Glomerular endothelial cell (primary cell): ENCODE data around the gene CADPS2. TPM values are rescaled to one million over a fixed set of nuclear protein-coding genes. Genes with fewer than 3 reads are reported as not detected.

Experiments used
- DNase-seq: peaks from one replicate; pipeline ENCODE4 v3.0.0-alpha.2; 2011; ENCODE audit warnings: low read depth, low spot score; ENCODE audit errors: extremely low read depth
- total RNA-seq: library from RNA; depleted of rRNA; stranded (reverse); fragments of >200 nt; gene quantifications from 2 replicates; pipeline ENCODE4 v1.2.3, GENCODE V29; 2015

The CADPS2 gene
- total RNA-seq, 1 donor from 2014 or later, result 12.4 TPM

DNA sequence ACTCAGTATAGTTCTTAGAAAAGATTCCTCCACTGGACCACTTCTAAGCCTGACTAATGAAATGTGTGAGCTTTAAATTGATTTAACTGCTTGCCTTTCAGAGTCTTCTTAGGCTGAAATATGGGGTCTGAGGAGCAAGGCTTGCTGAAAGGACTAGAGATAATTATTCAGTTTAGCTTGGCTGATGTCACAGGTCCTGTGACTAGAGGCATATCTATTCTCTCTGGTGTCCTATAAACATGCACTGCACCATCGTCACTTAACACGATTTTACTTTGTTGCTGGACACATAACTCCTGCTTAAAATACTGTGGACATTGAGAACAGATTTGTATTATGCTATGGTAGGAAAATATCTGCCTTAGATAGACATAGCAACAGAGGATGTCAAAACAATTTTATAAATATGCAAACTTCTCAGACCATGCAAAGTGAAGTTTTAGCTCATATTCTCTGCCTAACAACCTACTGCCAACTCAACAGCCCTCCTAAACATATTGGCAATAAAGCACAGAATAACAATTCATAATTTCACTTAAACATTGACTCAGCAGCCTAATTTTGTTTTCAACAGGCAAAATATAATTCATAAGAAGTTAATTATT lies 267.6 kb downstream of the CADPS2 start:
- no peak for DNase-seq

DNA sequence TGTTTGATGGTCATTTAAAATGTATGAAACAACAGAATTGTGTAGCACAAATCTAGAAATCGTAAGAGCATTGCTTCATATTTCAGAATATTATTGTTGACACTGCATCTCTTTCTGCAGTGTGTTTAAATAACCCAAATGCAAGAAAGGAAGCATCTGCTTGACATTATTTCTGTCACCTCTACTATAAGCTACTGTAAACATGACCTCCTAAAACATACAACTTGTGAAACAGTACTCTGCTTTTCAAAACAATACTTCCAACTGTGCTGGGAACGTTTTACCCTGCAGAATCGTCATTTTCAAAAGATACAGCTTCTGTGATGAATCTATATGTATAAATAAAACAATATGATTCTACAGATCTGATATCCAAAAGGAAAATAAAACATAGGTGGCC lies 269.3 kb downstream of the CADPS2 start:
- DNase-seq, result no peak

DNA sequence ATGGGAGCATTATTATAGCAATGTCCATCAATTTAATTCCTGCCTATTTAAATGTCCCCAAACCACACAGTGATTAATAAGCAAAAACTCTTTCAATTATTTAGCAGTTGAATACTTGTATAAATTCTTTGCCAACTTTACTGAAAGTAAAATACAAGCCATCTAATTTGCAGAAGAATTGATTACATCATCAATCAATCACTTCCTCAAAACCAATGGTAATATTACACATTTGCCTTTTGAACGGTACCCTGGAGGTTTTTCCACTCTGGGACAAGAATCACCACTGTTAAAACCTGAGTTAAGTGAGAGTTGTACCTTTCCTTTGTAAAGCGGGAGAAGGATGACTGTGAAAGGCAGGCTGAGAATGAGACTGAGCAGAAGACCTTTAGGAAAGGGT lies 280.3 kb downstream of the CADPS2 start:
- DNase-seq, result no peak

DNA sequence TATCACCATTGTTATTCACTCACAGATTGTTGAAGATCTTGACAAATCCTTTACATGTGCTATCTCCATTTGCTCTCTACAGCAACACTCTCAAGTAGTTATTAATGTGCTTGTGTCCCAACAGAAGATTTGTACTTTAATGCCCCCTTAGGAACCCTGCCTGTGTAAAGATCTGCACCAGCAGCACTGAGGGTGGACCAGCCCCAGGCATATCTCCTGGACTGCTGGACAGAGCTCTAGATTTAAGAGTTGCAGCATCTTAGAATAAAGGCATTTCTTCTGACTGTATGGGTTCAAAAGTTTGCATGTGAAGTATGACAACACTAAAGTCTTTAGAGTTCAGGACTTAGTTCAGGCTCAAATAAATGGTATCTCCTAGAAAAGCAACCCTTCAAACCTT lies 282.0 kb downstream of the CADPS2 start:
- no peak for DNase-seq

DNA sequence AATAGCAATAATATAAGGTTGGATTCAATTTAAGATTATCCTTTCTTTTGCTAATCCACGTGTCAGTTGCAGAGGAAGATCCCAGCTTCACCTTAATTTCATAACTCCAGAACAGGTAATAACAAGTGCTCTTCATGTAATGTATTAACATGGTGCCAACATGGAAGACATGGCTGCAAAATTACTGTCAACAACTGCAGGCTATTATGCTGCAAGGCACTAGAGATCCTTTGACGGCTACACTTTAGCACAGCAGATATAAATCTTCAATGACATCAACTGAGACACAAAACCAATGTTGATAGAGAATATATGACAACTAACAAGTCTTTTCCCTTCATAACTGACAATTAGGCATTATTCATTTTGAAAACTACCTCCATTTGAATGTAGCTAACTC lies 283.5 kb downstream of the CADPS2 start:
- DNase-seq, result no peak

DNA sequence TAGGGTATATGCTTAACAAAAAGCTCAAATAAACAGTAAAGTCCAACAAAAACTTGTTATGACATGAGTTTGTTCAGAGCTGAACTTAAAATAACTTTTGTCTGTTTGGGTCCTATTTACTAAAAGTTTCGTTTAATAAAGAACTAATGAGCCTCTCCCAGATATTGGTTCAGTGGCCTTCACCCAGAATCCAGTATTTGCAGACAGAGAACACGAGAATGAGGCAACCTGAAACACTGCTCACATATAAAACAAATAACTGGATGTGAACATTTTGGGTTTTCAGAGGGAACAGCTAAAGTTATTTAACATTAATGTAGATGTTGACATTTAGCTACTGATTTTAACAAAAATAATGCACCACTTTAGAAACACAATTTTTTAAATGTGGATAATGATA lies 285.6 kb downstream of the CADPS2 start:
- no peak for DNase-seq

DNA sequence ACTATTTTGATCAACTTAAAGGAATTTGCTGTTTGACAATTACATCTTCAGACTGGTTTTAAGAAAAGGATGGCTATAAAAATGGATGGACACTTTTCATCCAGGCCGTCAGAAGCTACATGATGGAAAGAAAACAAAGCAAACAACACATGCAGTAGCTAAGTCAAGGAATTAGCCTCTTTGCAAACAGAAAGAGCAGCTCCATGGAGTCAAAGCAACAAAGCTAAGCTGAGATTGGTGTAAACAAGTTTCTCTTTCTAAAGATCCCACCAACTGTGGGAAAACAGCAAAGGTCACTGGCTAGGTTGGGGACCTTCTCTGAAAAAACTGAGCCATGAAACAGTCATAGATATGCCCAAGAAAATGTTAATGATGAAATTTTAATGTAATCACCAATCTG lies 286.2 kb downstream of the CADPS2 start:
- DNase-seq, result no peak

DNA sequence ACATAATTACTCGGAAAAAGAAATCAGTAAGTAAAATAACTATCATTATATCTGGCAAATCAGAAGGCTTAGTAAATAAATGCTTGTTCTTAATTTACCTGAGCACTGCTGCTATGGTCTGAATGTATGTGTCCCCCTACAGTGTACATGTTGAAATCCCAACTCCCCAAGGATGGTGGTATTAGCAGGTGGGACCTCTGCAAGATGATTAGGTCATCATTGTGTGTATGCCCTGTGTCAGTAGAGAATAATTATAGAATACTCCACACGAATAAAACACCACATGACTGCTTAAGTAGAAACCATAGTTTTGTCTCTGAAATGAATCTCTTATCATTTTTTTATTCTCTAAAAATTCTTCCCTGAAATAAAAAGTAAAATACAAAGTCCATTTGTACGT lies 289.0 kb downstream of the CADPS2 start:
- no peak for DNase-seq

DNA sequence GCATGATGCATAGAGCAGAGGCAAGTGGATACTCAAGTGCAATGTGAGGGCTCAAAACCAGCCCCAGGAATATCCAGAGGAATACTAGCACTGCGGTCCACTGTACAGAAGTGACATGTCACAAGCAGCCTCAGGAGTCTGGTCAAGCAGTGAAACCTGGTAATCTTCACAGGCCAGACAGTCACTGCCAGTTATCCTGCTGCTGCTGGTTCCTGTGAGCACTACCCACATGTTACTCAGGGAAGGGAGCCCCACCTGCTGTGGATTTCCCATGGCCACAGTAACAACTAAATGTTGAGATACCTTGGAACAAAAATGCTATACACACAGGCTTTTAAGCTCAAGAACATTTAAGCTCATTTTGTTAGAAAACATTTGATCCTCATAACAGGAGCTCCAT lies 290.4 kb downstream of the CADPS2 start:
- DNase-seq, result no peak

DNA sequence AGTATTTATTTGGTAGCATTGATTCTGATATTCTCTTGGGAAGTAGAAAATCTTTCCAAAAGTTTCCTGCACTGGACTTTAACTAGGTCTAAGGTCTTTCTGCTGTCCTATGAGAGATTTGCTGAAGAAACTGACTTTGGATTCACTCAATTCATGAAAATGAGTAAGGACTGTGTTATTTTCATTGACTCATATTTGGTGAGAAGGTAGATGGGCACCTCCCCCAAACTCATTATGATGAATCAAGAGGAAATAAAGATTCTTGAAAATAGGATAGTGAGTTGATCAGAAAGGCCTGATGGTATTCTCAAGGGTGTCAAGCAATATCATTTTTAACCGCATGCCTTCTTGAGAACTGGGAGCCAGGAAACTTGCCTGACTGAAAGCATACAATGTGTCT lies 297.6 kb downstream of the CADPS2 start:
- DNase-seq, result no peak

DNA sequence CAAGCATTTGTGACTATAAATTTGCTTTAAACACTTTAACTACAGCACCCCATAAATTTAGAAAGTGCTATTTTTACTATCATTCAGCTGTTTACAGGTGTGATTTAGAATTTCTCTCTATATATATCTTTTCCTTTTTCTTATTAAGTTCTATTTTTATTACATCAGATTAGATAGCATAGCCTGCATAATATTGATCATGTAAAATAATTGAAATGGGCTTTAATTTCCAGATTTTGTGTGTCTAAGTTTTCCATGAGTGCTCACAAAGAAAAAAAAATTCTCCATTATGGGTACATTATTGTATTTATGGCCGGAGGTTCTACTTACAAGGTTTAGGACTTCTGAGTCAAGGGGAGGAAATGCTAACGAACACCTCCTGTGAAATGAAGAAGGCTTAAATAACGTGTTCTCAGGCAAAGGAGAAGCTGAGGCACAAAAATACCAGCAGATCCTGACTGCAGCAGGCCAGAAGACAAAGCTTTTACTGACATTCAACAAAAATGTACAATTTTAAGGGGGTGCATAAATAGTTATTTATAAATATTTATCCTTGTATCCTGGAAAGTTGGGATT lies 301.5 kb downstream of the CADPS2 start:
- no peak for DNase-seq

DNA sequence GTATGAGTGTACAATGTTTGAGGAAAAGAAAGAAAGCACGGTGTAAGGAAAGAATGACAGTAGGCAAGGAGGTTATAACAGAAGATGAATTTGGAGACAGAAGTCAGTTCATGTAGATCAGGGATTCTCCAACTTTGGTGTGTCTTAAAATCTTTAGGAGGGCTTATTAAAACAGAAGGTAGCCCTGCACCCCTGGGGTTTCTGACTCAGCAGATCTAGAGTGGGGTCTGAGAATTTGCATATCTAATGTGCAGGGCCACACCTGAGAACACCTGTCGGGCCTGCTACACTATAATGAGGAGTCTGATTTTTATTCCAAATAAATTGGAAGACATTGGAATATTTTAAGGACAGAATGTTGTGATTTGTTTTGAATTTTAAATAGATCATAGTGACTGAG lies 307.9 kb downstream of the CADPS2 start:
- DNase-seq, result no peak

DNA sequence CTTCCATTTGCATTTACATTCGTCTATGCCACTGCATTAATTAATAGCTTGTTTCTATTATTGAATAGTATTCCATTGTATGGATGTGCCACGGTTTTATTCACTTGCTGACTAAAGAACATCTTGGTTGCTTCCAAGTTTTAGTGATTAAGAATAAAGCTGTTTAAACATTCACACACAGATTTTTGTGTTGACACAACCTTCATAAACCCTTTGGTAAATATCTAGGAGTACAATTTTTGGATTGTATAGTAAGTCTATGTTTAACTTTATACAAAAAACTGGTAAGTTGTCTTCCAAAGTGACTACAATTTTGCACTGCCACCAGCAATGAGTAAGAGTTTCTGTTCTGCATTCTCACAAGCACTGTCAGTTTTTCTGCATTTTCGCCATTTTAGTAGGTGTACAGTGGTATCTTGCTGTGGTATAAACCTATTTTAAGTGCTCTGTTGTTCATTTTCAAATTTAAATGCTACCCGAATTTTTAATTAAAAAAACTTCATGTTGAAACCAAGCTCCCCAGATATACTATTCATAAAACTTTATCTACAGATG lies 308.7 kb downstream of the CADPS2 start:
- DNase-seq, result no peak

DNA sequence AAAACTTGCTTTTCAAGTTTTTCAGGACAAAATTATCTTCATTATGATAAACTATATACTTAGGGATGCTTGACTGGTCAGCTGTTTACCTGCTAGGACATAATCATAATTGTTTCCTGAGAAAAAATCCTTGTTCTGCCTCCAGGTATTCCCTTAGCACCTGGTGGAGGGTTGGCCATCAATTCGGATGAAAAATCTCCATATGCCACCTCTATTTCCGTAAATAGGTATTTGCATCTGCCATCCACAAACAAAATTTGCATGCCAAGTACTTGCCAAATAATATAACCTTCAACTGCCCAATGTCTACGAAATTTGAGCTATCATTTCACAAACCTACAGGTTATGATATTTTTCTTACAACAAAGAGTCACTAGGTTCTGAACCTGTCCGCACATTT lies 313.6 kb downstream of the CADPS2 start:
- DNase-seq, result no peak

DNA sequence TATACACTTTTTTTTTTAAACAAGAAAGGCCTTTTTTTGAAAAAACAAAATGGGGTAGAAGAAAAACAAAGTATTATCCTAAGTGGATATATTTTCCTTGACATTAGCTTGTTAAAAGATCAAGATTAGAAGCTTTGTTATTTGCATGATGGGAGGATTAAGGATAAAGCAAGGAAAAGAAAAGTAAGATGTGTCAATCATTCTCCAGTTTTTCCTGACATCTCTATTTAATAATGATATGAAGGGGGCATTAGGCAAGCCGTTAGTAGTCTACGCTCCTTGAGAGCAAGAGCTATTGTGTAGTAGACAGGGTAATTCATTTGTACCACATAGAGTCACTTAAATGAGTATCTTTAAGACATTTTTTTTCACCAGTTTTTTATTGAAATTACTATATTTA lies 324.9 kb downstream of the CADPS2 start:
- DNase-seq, result no peak

DNA sequence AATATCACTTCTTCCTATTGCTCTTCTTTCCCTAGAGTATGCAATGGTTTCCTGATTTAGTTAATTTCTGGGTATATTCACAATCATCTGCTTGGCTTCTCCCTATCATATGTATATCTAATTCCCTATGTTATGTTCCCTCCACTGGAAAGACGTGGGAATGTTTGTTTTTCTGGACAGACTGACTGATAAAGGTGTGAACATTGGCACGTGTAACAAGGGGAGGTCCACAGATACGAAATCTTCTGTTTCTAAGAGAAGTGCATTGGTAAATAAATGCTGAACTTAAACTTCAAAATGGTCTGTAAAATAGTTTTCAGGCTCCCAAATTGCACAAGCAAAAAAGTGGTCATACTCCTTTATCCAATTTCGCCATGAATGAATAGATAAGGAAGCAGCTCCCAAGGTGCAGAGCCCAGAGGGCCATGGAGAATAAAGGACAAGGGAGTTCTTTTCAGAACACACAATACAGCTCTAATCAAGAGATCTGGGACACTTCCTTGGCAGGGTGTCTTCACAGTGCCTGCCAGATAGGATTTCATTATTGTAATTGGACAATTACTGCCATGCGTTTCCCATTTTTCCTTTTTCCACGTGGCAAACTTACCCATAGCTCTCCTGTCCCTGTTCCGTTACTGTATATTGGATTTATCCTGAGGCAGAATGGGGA lies 329.3 kb downstream of the CADPS2 start:
- DNase-seq, result no peak

DNA sequence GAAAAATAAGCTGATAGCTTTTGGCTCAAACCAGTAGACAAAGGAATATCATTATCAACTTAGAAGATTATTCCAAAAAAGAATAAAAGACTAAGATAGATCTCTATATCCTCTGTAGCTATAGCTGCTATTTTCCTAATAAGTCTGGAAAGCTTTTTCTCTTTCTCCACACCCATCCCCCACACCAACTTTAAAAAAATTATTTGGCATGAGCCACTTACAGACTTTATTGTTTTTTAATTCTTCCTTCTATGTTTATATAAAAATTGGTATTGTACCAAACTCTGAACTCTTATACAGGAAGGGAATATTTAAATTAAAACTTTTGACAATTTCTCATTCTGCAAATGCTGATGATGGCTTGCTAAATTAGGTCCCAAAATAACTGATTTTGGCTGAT lies 330.0 kb downstream of the CADPS2 start:
- no peak for DNase-seq

DNA sequence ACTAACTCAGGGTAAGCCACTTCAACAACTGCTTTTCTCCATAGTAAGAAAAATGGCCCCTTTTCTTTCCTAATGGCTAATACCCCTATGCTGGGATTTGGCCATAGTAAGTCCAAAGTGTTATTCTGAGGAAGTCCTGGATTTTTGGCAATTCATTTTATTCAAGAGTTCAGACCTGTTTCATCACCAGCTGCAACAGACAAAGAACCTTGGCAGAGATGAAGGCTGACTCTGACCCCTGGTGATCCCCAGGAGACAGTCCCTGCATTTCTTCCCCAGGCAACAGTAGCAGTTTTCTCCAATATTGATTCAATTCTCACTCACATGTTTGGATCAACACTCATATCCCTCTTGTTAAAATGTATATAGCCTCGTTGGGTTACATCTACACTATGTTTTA lies 332.5 kb downstream of the CADPS2 start:
- no peak for DNase-seq

DNA sequence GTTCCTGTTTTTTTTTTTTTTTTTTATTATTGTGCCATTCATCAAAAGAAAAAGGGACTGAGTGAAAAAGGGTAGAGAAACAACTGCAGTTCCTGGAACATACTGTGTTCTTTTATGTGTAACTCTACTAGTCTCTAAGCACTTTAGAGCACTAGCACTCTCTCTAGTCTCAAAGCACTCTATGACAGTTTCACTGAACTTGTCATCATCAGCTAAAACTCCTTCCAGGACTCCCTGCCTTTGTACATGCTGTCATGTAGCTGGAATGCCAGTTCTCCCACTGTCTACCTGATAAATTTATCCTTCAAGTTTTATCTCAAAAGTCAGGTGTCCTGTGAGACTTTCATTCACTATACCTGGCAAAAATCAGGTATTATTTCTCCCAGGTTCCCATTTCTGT lies 333.5 kb downstream of the CADPS2 start:
- no peak for DNase-seq

DNA sequence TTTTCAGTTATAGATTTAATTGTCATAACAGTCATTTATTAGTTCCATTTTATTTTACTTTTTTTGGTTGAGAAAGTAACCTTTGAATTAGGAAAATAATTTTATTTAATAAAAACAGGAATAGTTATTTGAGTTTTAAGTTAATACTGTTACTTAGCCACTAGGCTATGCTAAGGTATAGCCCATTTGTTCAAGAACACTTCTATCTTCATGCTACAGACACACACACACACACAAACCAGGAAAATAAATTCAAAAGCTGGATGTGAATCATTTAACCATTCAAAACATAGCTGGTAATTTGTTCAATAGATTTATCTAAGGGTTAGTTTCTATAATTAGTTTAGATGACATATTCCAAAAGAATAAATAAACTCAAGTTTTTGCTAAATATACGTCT lies 335.7 kb downstream of the CADPS2 start:
- no peak for DNase-seq

DNA sequence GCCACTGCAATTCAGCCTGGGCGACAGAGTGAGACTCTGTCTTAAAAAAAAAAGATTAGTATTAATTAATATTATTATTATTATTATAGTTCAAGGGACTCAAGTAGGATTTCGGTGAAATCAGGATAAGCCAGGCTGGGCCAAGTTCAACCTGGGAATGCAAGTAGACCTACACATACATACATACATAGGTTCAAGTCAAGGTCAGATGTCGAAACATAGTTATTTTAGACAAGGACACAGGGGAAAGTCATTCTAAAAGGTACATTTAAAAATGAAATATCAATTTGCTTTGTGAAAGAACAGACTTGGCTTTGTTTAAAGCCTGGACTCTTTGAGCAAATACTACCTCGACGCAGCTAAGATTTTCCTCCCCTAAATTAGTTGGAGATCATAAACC lies 336.7 kb downstream of the CADPS2 start:
- DNase-seq, result no peak

DNA sequence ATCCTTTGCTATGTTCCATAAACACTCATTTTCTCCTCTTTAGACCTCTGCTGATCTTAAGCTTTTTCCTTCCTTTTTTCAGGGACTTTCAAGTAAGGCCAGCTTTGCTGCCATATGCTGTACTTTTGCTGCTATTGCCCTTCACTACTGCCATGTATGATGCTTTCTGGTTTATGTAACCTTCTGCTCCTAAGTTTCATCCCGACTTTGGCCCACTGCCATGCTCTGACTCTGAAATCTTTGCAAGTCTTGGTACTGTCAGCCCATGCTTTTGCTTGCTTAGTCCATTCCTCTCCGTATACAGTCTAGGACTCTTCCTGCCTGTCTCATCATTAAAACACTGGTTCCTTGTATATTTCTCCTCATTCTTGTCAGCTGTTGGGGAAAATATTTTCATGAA lies 339.8 kb downstream of the CADPS2 start:
- no peak for DNase-seq
